ENCODE results near the gene TNIK. TPM values are rescaled to one million over a fixed set of nuclear protein-coding genes. Genes with fewer than 3 reads are reported as not detected.

TNIK gene
- total and polyA plus RNA-seq, 2 donors, result 6.5 to 9.0 TPM

- no peaks in the 10 kb centered on the region for H3K4me1 ChIP-seq (ENCODE audit: control insufficient read depth in 2 of 2, insufficient read depth in 2 of 2, low read length in 2 of 2)
- H3K4me3 ChIP-seq (ENCODE audit: low read length in 2 of 2), result no peak overlapping the region
- H3K27ac ChIP-seq (ENCODE audit: low read depth in 1 of 2, low read length in 1 of 2), result no peak overlapping the region
- 91% methylated on average over 4 of the region's 4 CpGs for WGBS
- H3K9me3 ChIP-seq (ENCODE audit: control insufficient read depth in 2 of 2, insufficient read depth in 1 of 2, low read length in 1 of 2), result no peaks in the 10 kb centered on the region
- no peaks in the 10 kb centered on the region for H3K27me3 ChIP-seq (ENCODE audit: control insufficient read depth in 2 of 2, insufficient read depth in 1 of 2, low read length in 1 of 2)
- H3K36me3 ChIP-seq (ENCODE audit: control insufficient read depth in 2 of 2, insufficient read depth in 2 of 2, low read length in 1 of 2), result peaks cover 0 to 3% of the 10 kb centered on the region in 2 donors
- no peak for DNase-seq (ENCODE audit: low read depth in 6 of 9, low spot score in 9 of 9)
Observed at GRCh38 chr3:171183042-171183441, 277.2 kb downstream of the TNIK start.

GRCh38 chr3:171181907-171182690 lies 278.1 kb downstream of the TNIK start:
- no peak for DNase-seq (ENCODE audit: low read depth in 6 of 9, low spot score in 9 of 9)
- H3K36me3 ChIP-seq (ENCODE audit: control insufficient read depth in 2 of 2, insufficient read depth in 2 of 2, low read length in 1 of 2), result peaks cover 0 to 3% of the 10 kb centered on the region in 2 donors
- H3K4me1 ChIP-seq (ENCODE audit: control insufficient read depth in 2 of 2, insufficient read depth in 2 of 2, low read length in 2 of 2), result no peaks in the 10 kb centered on the region
- no peak overlapping the region for H3K4me3 ChIP-seq (ENCODE audit: low read length in 2 of 2)
- no peaks in the 10 kb centered on the region for H3K27me3 ChIP-seq (ENCODE audit: control insufficient read depth in 2 of 2, insufficient read depth in 1 of 2, low read length in 1 of 2)
- no peak overlapping the region for H3K27ac ChIP-seq (ENCODE audit: low read depth in 1 of 2, low read length in 1 of 2)
- 98% methylated on average over 4 of the region's 4 CpGs for WGBS
- H3K9me3 ChIP-seq (ENCODE audit: control insufficient read depth in 2 of 2, insufficient read depth in 1 of 2, low read length in 1 of 2), result no peaks in the 10 kb centered on the region

- no peak overlapping the region for H3K27ac ChIP-seq (ENCODE audit: low read depth in 1 of 2, low read length in 1 of 2)
- no peaks in the 10 kb centered on the region for H3K9me3 ChIP-seq (ENCODE audit: control insufficient read depth in 2 of 2, insufficient read depth in 1 of 2, low read length in 1 of 2)
- H3K27me3 ChIP-seq (ENCODE audit: control insufficient read depth in 2 of 2, insufficient read depth in 1 of 2, low read length in 1 of 2), result no peaks in the 10 kb centered on the region
- no peak overlapping the region for H3K4me3 ChIP-seq (ENCODE audit: low read length in 2 of 2)
- no peaks in the 10 kb centered on the region for H3K4me1 ChIP-seq (ENCODE audit: control insufficient read depth in 2 of 2, insufficient read depth in 2 of 2, low read length in 2 of 2)
- no peak for DNase-seq (ENCODE audit: low read depth in 6 of 9, low spot score in 9 of 9)
- peaks cover 0 to 3% of the 10 kb centered on the region in 2 donors for H3K36me3 ChIP-seq (ENCODE audit: control insufficient read depth in 2 of 2, insufficient read depth in 2 of 2, low read length in 1 of 2)
Observed at GRCh38 chr3:171178714-171179113, 281.5 kb downstream of the TNIK start.

- Histone ChIP-seq H3K36me3 (ENCODE audit: control insufficient read depth in 2 of 2, insufficient read depth in 2 of 2, low read length in 1 of 2) (no peaks in the 10 kb centered on the region), H3K27me3 (ENCODE audit: control insufficient read depth in 2 of 2, insufficient read depth in 1 of 2, low read length in 1 of 2) (no peaks in the 10 kb centered on the region), H3K4me3 (ENCODE audit: low read length in 2 of 2) (no peak overlapping the region), H3K4me1 (ENCODE audit: control insufficient read depth in 2 of 2, insufficient read depth in 2 of 2, low read length in 2 of 2) (no peaks in the 10 kb centered on the region), H3K27ac (ENCODE audit: low read depth in 1 of 2, low read length in 1 of 2) (no peak overlapping the region), H3K9me3 (ENCODE audit: control insufficient read depth in 2 of 2, insufficient read depth in 1 of 2, low read length in 1 of 2) (no peaks in the 10 kb centered on the region)
- no peak for DNase-seq (ENCODE audit: low read depth in 6 of 9, low spot score in 9 of 9)
- WGBS, result over 99% methylated on average over 2 of the region's 2 CpGs
Observed at GRCh38 chr3:171177553-171177952, 282.7 kb downstream of the TNIK start.

GRCh38 chr3:171177056-171177455 lies 283.1 kb downstream of the TNIK start:
- no peak overlapping the region for H3K27ac ChIP-seq (ENCODE audit: low read depth in 1 of 2, low read length in 1 of 2)
- DNase-seq (ENCODE audit: low read depth in 6 of 9, low spot score in 9 of 9), result no peak
- WGBS, result 98% methylated on average over 3 of the region's 3 CpGs
- H3K4me3 ChIP-seq (ENCODE audit: low read length in 2 of 2), result no peak overlapping the region
- no peaks in the 10 kb centered on the region for H3K36me3 ChIP-seq (ENCODE audit: control insufficient read depth in 2 of 2, insufficient read depth in 2 of 2, low read length in 1 of 2)
- H3K4me1 ChIP-seq (ENCODE audit: control insufficient read depth in 2 of 2, insufficient read depth in 2 of 2, low read length in 2 of 2), result no peaks in the 10 kb centered on the region
- no peaks in the 10 kb centered on the region for H3K27me3 ChIP-seq (ENCODE audit: control insufficient read depth in 2 of 2, insufficient read depth in 1 of 2, low read length in 1 of 2)
- H3K9me3 ChIP-seq (ENCODE audit: control insufficient read depth in 2 of 2, insufficient read depth in 1 of 2, low read length in 1 of 2), result no peaks in the 10 kb centered on the region

GRCh38 chr3:171176244-171176933 lies 283.8 kb downstream of the TNIK start:
- Histone ChIP-seq H3K4me3 (ENCODE audit: low read length in 2 of 2) (no peak overlapping the region), H3K4me1 (ENCODE audit: control insufficient read depth in 2 of 2, insufficient read depth in 2 of 2, low read length in 2 of 2) (no peaks in the 10 kb centered on the region), H3K27me3 (ENCODE audit: control insufficient read depth in 2 of 2, insufficient read depth in 1 of 2, low read length in 1 of 2) (no peaks in the 10 kb centered on the region), H3K27ac (ENCODE audit: low read depth in 1 of 2, low read length in 1 of 2) (no peak overlapping the region), H3K9me3 (ENCODE audit: control insufficient read depth in 2 of 2, insufficient read depth in 1 of 2, low read length in 1 of 2) (no peaks in the 10 kb centered on the region), H3K36me3 (ENCODE audit: control insufficient read depth in 2 of 2, insufficient read depth in 2 of 2, low read length in 1 of 2) (no peaks in the 10 kb centered on the region)
- 96% methylated on average over 5 of the region's 5 CpGs for WGBS
- DNase-seq (ENCODE audit: low read depth in 6 of 9, low spot score in 9 of 9), result no peak

- DNase-seq (ENCODE audit: low read depth in 6 of 9, low spot score in 9 of 9), result no peak
- Histone ChIP-seq H3K9me3 (ENCODE audit: control insufficient read depth in 2 of 2, insufficient read depth in 1 of 2, low read length in 1 of 2) (no peaks in the 10 kb centered on the region), H3K27ac (ENCODE audit: low read depth in 1 of 2, low read length in 1 of 2) (no peak overlapping the region), H3K36me3 (ENCODE audit: control insufficient read depth in 2 of 2, insufficient read depth in 2 of 2, low read length in 1 of 2) (no peaks in the 10 kb centered on the region), H3K4me3 (ENCODE audit: low read length in 2 of 2) (no peak overlapping the region), H3K4me1 (ENCODE audit: control insufficient read depth in 2 of 2, insufficient read depth in 2 of 2, low read length in 2 of 2) (no peaks in the 10 kb centered on the region), H3K27me3 (ENCODE audit: control insufficient read depth in 2 of 2, insufficient read depth in 1 of 2, low read length in 1 of 2) (no peaks in the 10 kb centered on the region)
- WGBS, result 97% methylated on average over 7 of the region's 7 CpGs
Observed at GRCh38 chr3:171175741-171176234, 284.4 kb downstream of the TNIK start.

GRCh38 chr3:171173736-171174135 lies 286.5 kb downstream of the TNIK start:
- H3K27ac ChIP-seq (ENCODE audit: low read depth in 1 of 2, low read length in 1 of 2), result no peak overlapping the region
- 90% methylated on average over 6 of the region's 6 CpGs for WGBS
- no peaks in the 10 kb centered on the region for H3K27me3 ChIP-seq (ENCODE audit: control insufficient read depth in 2 of 2, insufficient read depth in 1 of 2, low read length in 1 of 2)
- no peaks in the 10 kb centered on the region for H3K4me1 ChIP-seq (ENCODE audit: control insufficient read depth in 2 of 2, insufficient read depth in 2 of 2, low read length in 2 of 2)
- no peaks in the 10 kb centered on the region for H3K9me3 ChIP-seq (ENCODE audit: control insufficient read depth in 2 of 2, insufficient read depth in 1 of 2, low read length in 1 of 2)
- no peaks in the 10 kb centered on the region for H3K36me3 ChIP-seq (ENCODE audit: control insufficient read depth in 2 of 2, insufficient read depth in 2 of 2, low read length in 1 of 2)
- no peak overlapping the region for H3K4me3 ChIP-seq (ENCODE audit: low read length in 2 of 2)
- no peak for DNase-seq (ENCODE audit: low read depth in 6 of 9, low spot score in 9 of 9)

GRCh38 chr3:171172070-171172469 lies 288.1 kb downstream of the TNIK start:
- no peak overlapping the region for H3K27ac ChIP-seq (ENCODE audit: low read depth in 1 of 2, low read length in 1 of 2)
- H3K27me3 ChIP-seq (ENCODE audit: control insufficient read depth in 2 of 2, insufficient read depth in 1 of 2, low read length in 1 of 2), result no peaks in the 10 kb centered on the region
- no peaks in the 10 kb centered on the region for H3K4me1 ChIP-seq (ENCODE audit: control insufficient read depth in 2 of 2, insufficient read depth in 2 of 2, low read length in 2 of 2)
- WGBS, result 96% methylated on average over 4 of the region's 4 CpGs
- DNase-seq (ENCODE audit: low read depth in 6 of 9, low spot score in 9 of 9), result no peak
- no peak overlapping the region for H3K4me3 ChIP-seq (ENCODE audit: low read length in 2 of 2)
- H3K9me3 ChIP-seq (ENCODE audit: control insufficient read depth in 2 of 2, insufficient read depth in 1 of 2, low read length in 1 of 2), result no peaks in the 10 kb centered on the region
- H3K36me3 ChIP-seq (ENCODE audit: control insufficient read depth in 2 of 2, insufficient read depth in 2 of 2, low read length in 1 of 2), result no peaks in the 10 kb centered on the region
